AG04450 (cell line): ENCODE data around the gene TAF4. TPM values are rescaled to one million over a fixed set of nuclear protein-coding genes. Genes with fewer than 3 reads are reported as not detected.

Experiments
- CTCF ChIA-PET: fragments of 300-600, 350-600 bp; formaldehyde crosslinking; extraction: SDS; loops from one replicate; lab custom pipeline; 2022; ENCODE audit warnings: antibody characterized with exemption, inconsistent platforms; lab: Charles Lee
- POLR2A ChIA-PET: fragments of 350-600 bp; formaldehyde crosslinking; extraction: SDS; loops from one replicate; lab custom pipeline; 2021; ENCODE audit warnings: antibody characterized with exemption, inconsistent platforms; lab: Yijun Ruan, JAX
- DNase-seq: peaks from one replicate; pipeline ENCODE4 v3.0.0-alpha.2; 2011; ENCODE audit warnings: low read depth, low spot score
- H3K27ac ChIP-seq: one replicate; pipeline ENCODE4 v1.5.1; 2012; ENCODE audit warnings: low read depth, low read length, control low read depth
- H3K27me3 ChIP-seq: one replicate; pipeline ENCODE4 v1.6.0; 2012; ENCODE audit warnings: low read length; ENCODE audit not compliant: control insufficient read depth, insufficient read depth
- H3K4me3 ChIP-seq: 2 replicates; pipeline ENCODE4 v1.5.1; 2011; ENCODE audit warnings: mild to moderate bottlenecking, low read depth, low read length, control low read depth
- H3K9me3 ChIP-seq: 2 replicates; pipeline ENCODE4 v1.5.1; 2012; ENCODE audit warnings: low read length; ENCODE audit not compliant: control insufficient read depth, insufficient read depth
- polyA plus RNA-seq: library from polyadenylated mRNA; depleted of rRNA; stranded (reverse); fragments of >200 nt; gene quantifications from 2 replicates; pipeline ENCODE4 v1.2.3, GENCODE V29; 2011
- TF ChIP-seq, protein P1 (sequence below): IDR thresholded peaks from 2 replicates; pipeline ENCODE4 v1.5.1; 2011; ENCODE audit warnings: low read depth, low read length, control low read depth, inconsistent platforms

TAF4 gene
- polyA plus RNA-seq, 1 experiment = 2.7 TPM

DNA sequence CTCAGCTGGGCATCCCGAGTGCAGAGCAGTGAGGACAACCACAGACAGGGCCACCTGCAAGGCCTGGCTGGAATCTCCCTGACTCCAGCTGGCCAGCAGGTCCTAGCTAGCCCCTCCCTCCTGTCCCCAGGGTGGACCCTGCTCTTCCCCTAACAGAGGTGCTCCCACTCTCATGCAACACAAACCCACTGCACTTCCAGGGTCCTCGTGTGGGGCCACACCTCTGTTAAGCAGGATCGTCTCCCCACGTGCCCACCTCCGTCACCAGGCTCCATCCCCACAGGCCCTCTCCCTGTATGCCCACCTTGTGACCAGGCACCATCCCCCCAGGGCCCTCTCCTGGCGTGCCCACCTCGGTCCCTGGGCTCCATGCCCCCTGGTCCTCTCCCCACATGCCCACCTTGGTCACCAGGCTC is 17.3 kb downstream of the TAF4 start:
- ChIA-PET CTCF (no interaction called here), POLR2A (interaction anchor here (0.7 kb wide), 1 partner anchor 19 kb away, joined by 3 read pairs; no protein-coding TSS in a partner anchor)
- H3K27ac ChIP-seq = no peak overlapping the region
- no peaks in the 10 kb centered on the region for H3K27me3 ChIP-seq
- DNase-seq = no peak
- no peak overlapping the region for H3K4me3 ChIP-seq
- H3K9me3 ChIP-seq = no peaks in the 10 kb centered on the region; the same call in 1 of the 2 replicates
- TF ChIP-seq, protein P1, sequence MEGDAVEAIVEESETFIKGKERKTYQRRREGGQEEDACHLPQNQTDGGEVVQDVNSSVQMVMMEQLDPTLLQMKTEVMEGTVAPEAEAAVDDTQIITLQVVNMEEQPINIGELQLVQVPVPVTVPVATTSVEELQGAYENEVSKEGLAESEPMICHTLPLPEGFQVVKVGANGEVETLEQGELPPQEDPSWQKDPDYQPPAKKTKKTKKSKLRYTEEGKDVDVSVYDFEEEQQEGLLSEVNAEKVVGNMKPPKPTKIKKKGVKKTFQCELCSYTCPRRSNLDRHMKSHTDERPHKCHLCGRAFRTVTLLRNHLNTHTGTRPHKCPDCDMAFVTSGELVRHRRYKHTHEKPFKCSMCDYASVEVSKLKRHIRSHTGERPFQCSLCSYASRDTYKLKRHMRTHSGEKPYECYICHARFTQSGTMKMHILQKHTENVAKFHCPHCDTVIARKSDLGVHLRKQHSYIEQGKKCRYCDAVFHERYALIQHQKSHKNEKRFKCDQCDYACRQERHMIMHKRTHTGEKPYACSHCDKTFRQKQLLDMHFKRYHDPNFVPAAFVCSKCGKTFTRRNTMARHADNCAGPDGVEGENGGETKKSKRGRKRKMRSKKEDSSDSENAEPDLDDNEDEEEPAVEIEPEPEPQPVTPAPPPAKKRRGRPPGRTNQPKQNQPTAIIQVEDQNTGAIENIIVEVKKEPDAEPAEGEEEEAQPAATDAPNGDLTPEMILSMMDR = no peak

DNA sequence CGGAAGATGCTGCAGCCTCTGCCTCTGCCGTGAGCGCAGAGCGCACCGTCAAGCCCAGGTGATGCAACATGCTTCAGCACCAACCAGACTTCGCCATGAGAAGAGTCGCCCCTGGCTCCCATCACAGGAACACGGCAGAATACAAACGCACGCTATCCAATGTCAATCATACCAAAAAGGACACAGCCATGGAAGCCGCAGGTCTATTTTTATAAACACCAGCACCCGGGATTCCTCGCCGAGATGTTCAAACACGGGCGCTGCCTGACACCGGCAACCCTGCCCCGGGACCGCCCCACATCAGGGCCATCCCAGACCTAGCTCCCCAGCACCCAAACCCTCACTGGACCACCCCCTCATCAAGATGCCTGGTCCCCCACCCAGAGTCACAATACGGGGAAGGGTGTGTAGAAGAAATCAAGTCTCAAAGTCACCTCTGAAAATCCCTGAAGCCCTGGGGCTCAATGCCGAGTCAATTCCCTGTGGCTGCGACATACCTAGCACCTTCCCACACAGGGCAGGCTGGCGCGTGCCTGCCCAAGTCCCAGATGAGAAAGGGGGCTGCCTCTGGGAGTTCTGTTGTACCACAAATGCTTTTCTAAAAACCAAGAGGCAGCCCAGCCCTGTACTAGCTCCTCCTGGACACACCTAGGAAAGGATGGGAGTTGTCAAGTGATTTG is 17.9 kb downstream of the TAF4 start:
- POLR2A ChIA-PET = no interaction called here
- H3K9me3 ChIP-seq = no peaks in the 10 kb centered on the region; the same call in 1 of the 2 replicates
- no peak overlapping the region for H3K27ac ChIP-seq
- CTCF ChIA-PET = no interaction called here
- no peaks in the 10 kb centered on the region for H3K27me3 ChIP-seq
- DNase-seq = no peak
- TF ChIP-seq, protein P1 = no peak
- H3K4me3 ChIP-seq = no peak overlapping the region

DNA sequence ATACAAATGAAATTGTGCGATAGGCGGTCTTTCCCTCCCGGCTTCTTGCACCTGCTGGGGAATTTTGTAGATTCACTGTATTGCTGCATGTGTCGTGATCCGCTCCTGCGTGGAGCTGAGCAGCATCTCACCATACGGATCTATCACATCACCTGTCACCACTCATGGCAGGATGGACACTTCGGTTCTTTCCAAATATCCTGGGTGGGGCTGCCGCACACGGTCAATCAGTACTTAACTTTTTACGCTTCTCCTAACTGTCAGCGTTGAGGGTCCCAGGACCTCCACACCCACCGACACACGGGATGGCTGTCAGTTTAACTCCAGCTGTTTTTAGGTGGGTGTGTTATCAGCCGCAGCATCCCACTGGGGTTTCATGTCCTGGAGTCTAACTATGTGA is 19.2 kb downstream of the TAF4 start:
- no peak for DNase-seq
- Histone ChIP-seq H3K9me3 (no peaks in the 10 kb centered on the region; the same call in 1 of the 2 replicates), H3K4me3 (no peak overlapping the region), H3K27ac (no peak overlapping the region), H3K27me3 (no peaks in the 10 kb centered on the region)
- ChIA-PET CTCF (no interaction called here), POLR2A (no interaction called here)
- TF ChIP-seq, protein P1 = no peak

DNA sequence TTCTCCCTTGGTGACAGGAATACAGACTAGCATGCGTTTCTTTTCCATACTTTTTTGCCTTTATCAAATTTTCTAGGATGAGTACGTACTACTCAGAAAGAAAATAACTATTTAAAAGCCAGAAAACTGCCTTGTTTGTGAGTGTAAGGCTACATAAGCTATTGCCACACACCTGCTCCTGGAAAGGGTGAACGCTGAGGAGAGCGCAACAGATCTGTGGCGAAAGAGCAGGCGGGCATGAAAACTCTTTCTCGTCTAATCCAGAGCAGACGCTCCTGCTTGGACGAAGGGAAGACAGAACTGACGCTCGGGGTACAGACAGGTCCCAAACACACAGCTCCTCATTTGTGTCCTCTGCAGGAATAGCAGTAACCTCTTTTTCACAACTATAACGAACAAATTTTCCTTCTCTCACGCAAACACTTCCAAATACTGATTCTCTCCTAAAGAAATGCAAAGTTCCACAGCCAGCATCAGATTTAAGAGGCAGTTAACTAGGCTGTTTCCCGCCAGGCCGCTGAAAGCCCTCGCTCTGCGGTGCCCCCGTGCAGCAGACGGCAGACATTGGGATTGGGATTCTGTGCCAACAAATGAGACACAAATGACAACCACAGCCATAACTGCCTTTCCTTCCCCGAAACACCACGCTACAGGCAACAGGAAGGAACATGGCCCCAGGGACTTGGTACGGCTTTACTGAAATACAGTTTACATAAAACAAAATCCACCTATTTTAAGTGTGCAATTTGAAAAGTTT is 20.0 kb downstream of the TAF4 start:
- H3K9me3 ChIP-seq = no peaks in the 10 kb centered on the region; the same call in 1 of the 2 replicates
- TF ChIP-seq, protein P1 = no peak
- H3K4me3 ChIP-seq = no peak overlapping the region
- no peaks in the 10 kb centered on the region for H3K27me3 ChIP-seq
- ChIA-PET POLR2A (no interaction called here), CTCF (no interaction called here)
- no peak overlapping the region for H3K27ac ChIP-seq
- DNase-seq = no peak

DNA sequence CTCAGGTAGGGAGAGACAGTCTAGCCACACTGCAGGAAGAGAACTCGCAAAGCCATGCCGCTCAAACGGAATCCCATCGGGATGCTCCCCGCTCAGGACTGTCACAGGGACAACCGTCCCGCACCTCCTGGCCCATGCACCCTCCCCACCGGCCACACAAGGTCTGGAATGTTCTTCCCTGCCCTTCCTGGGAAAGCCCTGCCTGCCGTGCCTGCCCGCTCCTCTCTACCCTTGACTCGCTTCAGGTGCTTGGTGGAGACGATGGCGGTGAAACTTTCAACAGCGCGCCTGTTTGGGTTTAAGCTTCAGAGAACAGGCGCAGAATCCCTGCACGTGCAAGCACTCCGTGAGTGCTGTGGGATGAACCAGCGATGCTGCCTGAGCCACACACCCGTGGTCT is 20.6 kb downstream of the TAF4 start:
- H3K27ac ChIP-seq = no peak overlapping the region
- CTCF ChIA-PET = no interaction called here
- POLR2A ChIA-PET = no interaction called here
- no peak for DNase-seq
- TF ChIP-seq, protein P1 = no peak
- no peak overlapping the region for H3K4me3 ChIP-seq
- H3K27me3 ChIP-seq = no peaks in the 10 kb centered on the region
- no peaks in the 10 kb centered on the region; the same call in 1 of the 2 replicates for H3K9me3 ChIP-seq
